Activated naive CD4-positive, alpha-beta T cell treated with anti-CD3 and anti-CD28 coated beads, Interleukin-2, amount 10 ng/mL, durations not matched to agents 7 days and 5 days (primary cell): Measurements from ENCODE around the gene ACAN.
A peak's percentile ranks its signal among the peaks of the same experiment; 100 is the strongest.
"Not testable (repeated sequence)": the region's sequence is repeated elsewhere in the genome, so short reads cannot be mapped to it uniquely, and the experiment has no call there.

Experiments used
- CTCF ChIA-PET: fragments of 350-600 bp; sonication (Branson Sonifier 250); formaldehyde crosslinking; loops from one replicate; lab custom pipeline; 2021; ENCODE audit warnings: antibody characterized with exemption; lab: Charles Lee
- DNase-seq: peaks from one replicate; pipeline ENCODE4 v3.0.0-alpha.2; 2020
- H3K27ac Mint-ChIP-seq: one replicate; pipeline ENCODE4 v1.8.0; 2021; ENCODE audit warnings: mild to moderate bottlenecking, moderate library complexity, mixed read lengths
- H3K27me3 Mint-ChIP-seq: one replicate; pipeline ENCODE4 v1.8.0; 2021; ENCODE audit warnings: mild to moderate bottlenecking, mixed read lengths
- H3K36me3 Mint-ChIP-seq: one replicate; pipeline ENCODE4 v1.8.0; 2021; ENCODE audit warnings: mixed read lengths
- H3K4me1 Mint-ChIP-seq: one replicate; pipeline ENCODE4 v1.8.0; 2021; ENCODE audit warnings: mixed read lengths
- H3K4me3 Mint-ChIP-seq: one replicate; pipeline ENCODE4 v1.8.0; 2021; ENCODE audit warnings: mild to moderate bottlenecking, moderate library complexity, mixed read lengths
- H3K9me3 Mint-ChIP-seq: one replicate; pipeline ENCODE4 v1.8.0; 2021; ENCODE audit warnings: mixed read lengths

The ACAN gene

GRCh38 chr15:88908697-88909621 is 105.7 kb downstream of the ACAN start:
- peaks cover 4% of the 10 kb centered on the region for H3K27me3 Mint-ChIP-seq
- peak overlapping the region; percentile 29 for H3K27ac Mint-ChIP-seq

DNA sequence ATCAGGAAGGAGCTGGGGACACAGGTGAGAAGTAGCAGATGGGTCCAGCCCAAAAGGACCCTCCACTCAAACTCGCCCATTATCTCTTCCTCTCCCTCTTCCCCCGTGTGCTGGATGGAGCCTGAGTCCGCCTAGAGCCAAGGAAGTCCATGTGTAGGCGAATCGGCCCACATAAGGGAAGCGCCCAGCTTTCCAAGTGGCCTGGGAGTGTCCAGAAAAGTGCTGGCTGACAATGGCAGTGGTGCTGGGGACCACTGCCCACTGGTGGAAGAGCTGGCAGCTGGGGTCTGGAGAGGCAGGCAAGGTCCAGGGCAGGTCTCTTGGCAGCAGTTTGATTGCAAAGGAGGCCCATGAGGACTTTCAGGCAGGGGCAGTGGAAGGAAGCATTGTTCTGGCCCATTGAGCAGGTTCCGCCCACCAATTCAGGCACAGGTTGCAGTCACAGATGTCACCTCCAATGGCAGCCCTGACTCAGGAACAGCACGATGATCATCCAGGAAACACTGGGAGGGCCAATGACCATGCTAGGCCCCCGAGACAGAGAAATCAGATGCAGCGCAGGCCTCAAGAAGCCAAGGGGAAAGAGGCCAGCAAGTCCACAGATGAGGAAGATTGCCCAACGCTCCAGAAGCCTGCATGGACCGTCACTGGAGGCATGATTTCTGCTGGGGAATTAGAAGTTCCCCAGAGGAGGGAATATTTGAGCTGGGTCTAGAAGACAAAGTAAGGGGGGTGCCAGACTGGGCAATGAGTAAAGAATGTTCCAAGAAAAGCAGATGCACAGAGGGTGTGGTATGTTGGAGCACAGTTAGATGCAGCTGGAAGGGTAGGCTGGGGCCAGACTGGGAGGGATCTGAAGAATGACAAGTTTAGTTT is 107.0 kb downstream of the ACAN start:
- H3K27ac Mint-ChIP-seq: peak overlapping the region; percentile 29
- H3K4me3 Mint-ChIP-seq: no peak overlapping the region
- CTCF ChIA-PET: interaction anchor here (1.7 kb wide), 1 partner anchor 93 kb away, joined by 3 read pairs; no protein-coding TSS in a partner anchor
- peaks cover 28% of the 10 kb centered on the region for H3K36me3 Mint-ChIP-seq
- peaks cover 4% of the 10 kb centered on the region for H3K27me3 Mint-ChIP-seq
- H3K4me1 Mint-ChIP-seq: peaks cover 45% of the 10 kb centered on the region
- no peak for DNase-seq
- no peaks in the 10 kb centered on the region for H3K9me3 Mint-ChIP-seq

More at GRCh38 chr15:88908697-88909621, 105.7 kb downstream of the ACAN start:
- CTCF ChIA-PET: no interaction called here
- Mint-ChIP-seq H3K36me3 (peaks cover 32% of the 10 kb centered on the region), H3K9me3 (no peaks in the 10 kb centered on the region), H3K4me1 (peaks cover 55% of the 10 kb centered on the region), H3K4me3 (no peak overlapping the region)
- DNase-seq: no peak

GRCh38 chr15:88911766-88912118 is 108.5 kb downstream of the ACAN start:
- Mint-ChIP-seq H3K4me1 (peaks cover 35% of the 10 kb centered on the region), H3K9me3 (no peaks in the 10 kb centered on the region), H3K36me3 (peaks cover 20% of the 10 kb centered on the region), H3K4me3 (peak overlapping the region; percentile 88), H3K27me3 (peaks cover 4% of the 10 kb centered on the region), H3K27ac (no peak overlapping the region)
- DNase-seq: no peak
- CTCF ChIA-PET: interaction anchor here (0.7 to 1.7 kb wide), 3 partner anchors 8 to 266 kb away, joined by 3 read pairs; no protein-coding TSS in a partner anchor

- Mint-ChIP-seq H3K4me3 (peak overlapping the region; percentile 88), H3K36me3 (peaks cover 14% of the 10 kb centered on the region), H3K4me1 (peaks cover 35% of the 10 kb centered on the region), H3K9me3 (no peaks in the 10 kb centered on the region), H3K27ac (peak overlapping the region; percentile 89), H3K27me3 (peaks cover 4% of the 10 kb centered on the region)
- no peak for DNase-seq
- CTCF ChIA-PET: interaction anchor here (1.2 kb wide), 1 partner anchor 9 kb away, joined by 3 read pairs; no protein-coding TSS in a partner anchor
These were observed 109.3 kb downstream of the ACAN start for GRCh38 chr15:88912500-88912921.

GRCh38 chr15:88913017-88913849 is 110.0 kb downstream of the ACAN start, which contains the start of gene MFGE8:
TSS of gene MFGE8 (minus strand) at chr15:88913379. CDS start at chr15:88913319, 60 bp downstream.
- Mint-ChIP-seq H3K27me3 (peaks cover 4% of the 10 kb centered on the region), H3K36me3 (peaks cover 10% of the 10 kb centered on the region), H3K27ac (peak within 1 kb of the TSS; percentile 89), H3K4me3 (peak within 1 kb of the TSS; percentile 88), H3K9me3 (no peaks in the 10 kb centered on the region), H3K4me1 (peaks cover 31% of the 10 kb centered on the region)
- DNase-seq: peak; percentile 88
- CTCF ChIA-PET: interaction anchor here (1.2 to 1.3 kb wide), 2 partner anchors 9 to 10 kb away, joined by 3 read pairs; no protein-coding TSS in a partner anchor

DNA sequence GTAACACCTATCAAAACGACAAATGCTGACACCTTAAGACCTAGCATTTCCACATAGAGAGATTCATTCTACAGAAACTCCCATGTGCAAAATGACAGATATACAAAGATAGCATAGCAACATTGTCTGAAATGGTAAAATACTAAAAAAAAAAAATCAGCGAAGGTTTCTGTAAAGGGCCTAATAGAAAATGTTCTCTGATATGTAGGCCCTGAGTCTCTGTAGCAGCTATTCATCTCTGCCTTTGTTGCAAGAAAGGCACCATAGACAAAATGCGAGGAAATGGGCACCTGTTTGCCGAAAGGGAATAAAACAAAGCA is 110.6 kb downstream of the ACAN start:
- Mint-ChIP-seq H3K27ac (peak overlapping the region; percentile 89), H3K4me3 (peak overlapping the region; percentile 88), H3K36me3 (peaks cover 9% of the 10 kb centered on the region), H3K27me3 (peaks cover 4% of the 10 kb centered on the region), H3K4me1 (peaks cover 31% of the 10 kb centered on the region), H3K9me3 (no peaks in the 10 kb centered on the region)
- no peak for DNase-seq
- CTCF ChIA-PET: interaction anchor here (1.3 kb wide), 1 partner anchor 9 kb away, joined by 3 read pairs; no protein-coding TSS in a partner anchor

GRCh38 chr15:88915354-88915753 is 112.1 kb downstream of the ACAN start:
- Mint-ChIP-seq H3K9me3 (no peaks in the 10 kb centered on the region), H3K36me3 (peaks cover 1% of the 10 kb centered on the region), H3K4me3 (no peak overlapping the region), H3K27me3 (peaks cover 13% of the 10 kb centered on the region), H3K27ac (no peak overlapping the region), H3K4me1 (peaks cover 33% of the 10 kb centered on the region)
- CTCF ChIA-PET: interaction anchor here (1.0 to 2.4 kb wide), 2 partner anchors 10 to 100 kb away, joined by 4 to 6 read pairs; no protein-coding TSS in a partner anchor
- no peak for DNase-seq

DNA sequence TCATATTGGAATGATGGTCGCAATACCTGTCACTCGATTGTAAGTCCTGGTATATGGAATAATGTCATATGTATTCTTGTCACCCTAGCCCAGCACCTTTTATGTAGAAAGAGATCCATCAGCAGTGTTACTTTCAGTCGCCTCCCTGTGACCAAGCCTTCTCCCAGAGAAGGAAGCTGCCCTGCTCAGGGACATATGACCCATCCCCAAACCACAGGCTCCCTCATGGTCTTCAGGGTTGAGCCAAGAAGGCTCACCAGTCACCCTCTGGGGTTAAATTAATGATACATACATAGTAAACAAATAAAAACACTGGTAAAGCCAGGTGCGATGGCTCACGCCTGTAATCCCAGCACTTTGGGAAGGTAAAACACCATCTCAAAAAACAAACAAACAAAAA is 114.5 kb downstream of the ACAN start:
- Mint-ChIP-seq H3K9me3 (no peaks in the 10 kb centered on the region), H3K27ac (no peak overlapping the region), H3K4me3 (no peak overlapping the region), H3K27me3 (peaks cover 19% of the 10 kb centered on the region), H3K36me3 (no peaks in the 10 kb centered on the region), H3K4me1 (peaks cover 22% of the 10 kb centered on the region)
- DNase-seq: no peak
- CTCF ChIA-PET: interaction anchor here (0.6 to 0.7 kb wide), 2 partner anchors 13 to 86 kb away, joined by 3 to 4 read pairs; no protein-coding TSS in a partner anchor

DNA sequence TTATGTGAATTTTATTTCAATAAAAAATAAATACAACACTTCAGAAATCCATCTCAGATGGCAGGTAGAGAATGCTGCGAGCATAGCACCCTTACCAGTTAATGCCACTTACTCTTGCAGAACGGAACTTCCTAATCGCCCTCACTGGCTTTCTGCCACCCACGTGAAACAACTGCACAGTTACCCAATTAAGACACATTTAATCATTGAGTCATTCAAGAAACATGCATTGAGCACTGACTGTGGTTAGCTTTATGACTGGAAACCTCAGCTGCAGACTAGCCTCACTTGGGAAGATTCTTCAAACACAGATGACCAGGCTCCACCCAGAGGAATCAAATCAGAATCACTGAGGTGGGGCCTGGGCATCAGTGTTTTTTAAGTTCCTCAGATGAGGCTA is 115.5 kb downstream of the ACAN start:
- Mint-ChIP-seq H3K27me3 (peaks cover 22% of the 10 kb centered on the region), H3K4me3 (no peak overlapping the region), H3K4me1 (peaks cover 17% of the 10 kb centered on the region), H3K36me3 (no peaks in the 10 kb centered on the region), H3K27ac (no peak overlapping the region), H3K9me3 (no peaks in the 10 kb centered on the region)
- CTCF ChIA-PET: interaction anchor here (3.4 kb wide), 1 partner anchor 13 kb away, joined by 17 read pairs; no protein-coding TSS in a partner anchor
- no peak for DNase-seq

- Mint-ChIP-seq H3K4me1 (peaks cover 13% of the 10 kb centered on the region), H3K27ac (no peak overlapping the region), H3K4me3 (no peak overlapping the region)
These were observed 117.1 kb downstream of the ACAN start for GRCh38 chr15:88920186-88920891.

DNA sequence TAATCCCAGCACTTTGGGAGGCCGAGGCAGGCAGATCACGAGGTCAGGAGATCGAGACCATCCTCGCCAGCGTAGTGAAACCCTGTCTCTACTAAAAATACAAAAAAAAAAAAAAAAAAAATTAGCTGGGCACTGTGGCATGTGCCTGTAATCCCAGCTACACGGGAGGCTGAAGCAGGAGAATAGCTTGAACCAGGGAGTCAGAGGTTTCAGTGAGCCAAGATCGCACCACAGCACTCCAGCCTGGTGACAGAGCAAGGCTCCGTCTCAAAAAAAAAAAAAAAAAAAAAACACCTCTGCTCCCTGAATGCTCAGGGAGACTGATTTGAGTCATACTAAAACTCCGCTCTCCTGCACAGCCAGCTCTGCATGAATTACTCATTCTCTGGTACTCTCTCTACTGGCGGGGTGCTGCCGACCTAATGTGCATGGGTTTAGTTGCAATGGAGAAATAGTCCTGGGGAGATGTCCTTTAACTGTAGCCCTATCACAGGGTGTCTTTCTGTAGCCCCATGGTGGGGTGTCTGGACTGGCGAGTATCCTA is 117.7 kb downstream of the ACAN start:
- H3K27ac Mint-ChIP-seq, DNase-seq, H3K4me3 Mint-ChIP-seq, H3K36me3 Mint-ChIP-seq, H3K9me3 Mint-ChIP-seq: not testable (repeated sequence)
- Mint-ChIP-seq H3K4me1 (peaks cover 13% of the 10 kb centered on the region), H3K27me3 (peaks cover 26% of the 10 kb centered on the region)
- CTCF ChIA-PET: interaction anchor here (3.4 kb wide), 1 partner anchor 16 kb away, joined by 17 read pairs; no protein-coding TSS in a partner anchor

More at GRCh38 chr15:88920186-88920891, 117.1 kb downstream of the ACAN start:
- Mint-ChIP-seq H3K9me3 (no peaks in the 10 kb centered on the region), H3K36me3 (no peaks in the 10 kb centered on the region), H3K27me3 (peaks cover 25% of the 10 kb centered on the region)
- DNase-seq: no peak
- CTCF ChIA-PET: interaction anchor here (0.5 to 3.4 kb wide), 2 partner anchors 15 to 257 kb away, joined by 3 to 17 read pairs; no protein-coding TSS in a partner anchor
